ENCODE data around the gene NECTIN2. TPM values are rescaled to one million over a fixed set of nuclear protein-coding genes. Genes with fewer than 3 reads are reported as not detected.

Gene NECTIN2
- total RNA-seq, 4 donors from 2014 or later = 27.6 to 47.8 (median 41.6) TPM

DNA sequence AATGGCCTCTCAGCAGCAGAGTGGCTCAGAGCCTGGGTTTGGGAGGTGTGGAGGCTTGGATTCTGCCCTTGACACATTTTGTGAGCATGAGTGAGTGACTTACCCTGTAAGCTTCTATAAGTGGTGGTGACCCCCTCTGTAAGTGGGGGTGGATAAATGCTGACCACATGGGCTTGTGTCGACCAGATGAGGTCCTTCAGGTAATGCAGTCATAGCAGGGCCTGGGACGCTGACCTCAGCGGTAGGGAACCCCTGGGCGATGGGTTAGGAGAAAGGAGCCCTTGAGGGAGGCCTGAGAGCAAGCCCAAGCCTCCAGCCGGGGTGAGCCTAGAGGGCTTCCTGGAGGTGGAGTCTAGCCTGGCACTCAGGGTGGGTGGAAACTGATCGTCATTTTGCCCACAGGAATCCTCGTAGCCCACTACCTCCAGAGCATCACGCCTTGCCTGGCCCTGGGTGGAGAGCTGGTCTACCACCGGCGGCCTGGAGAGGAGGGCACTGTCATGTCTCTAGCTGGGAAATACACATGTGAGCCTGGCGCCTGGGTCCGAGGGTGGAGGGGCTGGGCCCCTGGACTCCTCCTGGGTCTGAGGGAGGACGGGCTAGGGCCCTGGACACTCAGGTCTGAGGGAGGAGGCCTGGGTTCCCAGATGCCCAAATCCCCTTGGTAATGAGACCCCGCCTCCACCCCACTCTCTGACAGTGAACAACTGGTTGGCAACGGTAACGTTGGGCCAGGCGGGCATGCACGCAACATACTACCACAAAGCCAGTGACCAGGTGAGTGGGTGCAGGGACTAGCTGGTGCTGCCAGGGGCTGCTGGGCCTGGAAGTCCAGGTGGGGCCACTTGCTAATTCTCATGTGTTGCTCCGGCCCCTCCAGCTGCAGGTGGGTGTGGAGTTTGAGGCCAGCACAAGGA, 54.5 kb downstream of the NECTIN2 start:
- no peak for TF ChIP-seq POLR2A (IDR thresholded peaks at IDR 0.05)
- TF ChIP-seq EP300 (IDR thresholded peaks at IDR 0.05) = no peak
- TF ChIP-seq, protein P1, sequence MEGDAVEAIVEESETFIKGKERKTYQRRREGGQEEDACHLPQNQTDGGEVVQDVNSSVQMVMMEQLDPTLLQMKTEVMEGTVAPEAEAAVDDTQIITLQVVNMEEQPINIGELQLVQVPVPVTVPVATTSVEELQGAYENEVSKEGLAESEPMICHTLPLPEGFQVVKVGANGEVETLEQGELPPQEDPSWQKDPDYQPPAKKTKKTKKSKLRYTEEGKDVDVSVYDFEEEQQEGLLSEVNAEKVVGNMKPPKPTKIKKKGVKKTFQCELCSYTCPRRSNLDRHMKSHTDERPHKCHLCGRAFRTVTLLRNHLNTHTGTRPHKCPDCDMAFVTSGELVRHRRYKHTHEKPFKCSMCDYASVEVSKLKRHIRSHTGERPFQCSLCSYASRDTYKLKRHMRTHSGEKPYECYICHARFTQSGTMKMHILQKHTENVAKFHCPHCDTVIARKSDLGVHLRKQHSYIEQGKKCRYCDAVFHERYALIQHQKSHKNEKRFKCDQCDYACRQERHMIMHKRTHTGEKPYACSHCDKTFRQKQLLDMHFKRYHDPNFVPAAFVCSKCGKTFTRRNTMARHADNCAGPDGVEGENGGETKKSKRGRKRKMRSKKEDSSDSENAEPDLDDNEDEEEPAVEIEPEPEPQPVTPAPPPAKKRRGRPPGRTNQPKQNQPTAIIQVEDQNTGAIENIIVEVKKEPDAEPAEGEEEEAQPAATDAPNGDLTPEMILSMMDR (IDR thresholded peaks at IDR 0.05) = no peak
- TF ChIP-seq POLR2AphosphoS5 (IDR thresholded peaks at IDR 0.05) = no peak
- no peak overlapping the region for H3K4me3 ChIP-seq
- no peak for ATAC-seq
- peaks cover 12% of the 10 kb centered on the region for H3K27me3 ChIP-seq
- WGBS, 2 donors (ENCODE audit: low coverage in 1 of 2) = no CpG with 5 or more reads among the region's 19 CpGs
- H3K36me3 ChIP-seq = peaks cover 0 to 77% of the 10 kb centered on the region in 2 donors
- H3K4me1 ChIP-seq = peaks cover 0 to 20% (median 0%) of the 10 kb centered on the region in 3 donors
- H3K9me3 ChIP-seq = no peaks in the 10 kb centered on the region
- no peak overlapping the region for H3K27ac ChIP-seq

DNA sequence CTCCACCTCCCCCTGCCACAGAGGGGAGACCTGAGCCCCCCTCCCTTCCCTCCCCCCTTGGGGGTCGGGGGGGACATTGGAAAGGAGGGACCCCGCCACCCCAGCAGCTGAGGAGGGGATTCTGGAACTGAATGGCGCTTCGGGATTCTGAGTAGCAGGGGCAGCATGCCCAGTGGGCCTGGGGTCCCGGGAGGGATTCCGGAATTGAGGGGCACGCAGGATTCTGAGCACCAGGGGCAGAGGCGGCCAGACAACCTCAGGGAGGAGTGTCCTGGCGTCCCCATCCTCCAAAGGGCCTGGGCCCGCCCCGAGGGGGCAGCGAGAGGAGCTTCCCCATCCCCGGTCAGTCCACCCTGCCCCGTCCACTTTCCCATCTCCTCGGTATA, 57.1 kb downstream of the NECTIN2 start:
- 79% methylated on average over 7 of the region's 15 CpGs; no CpG with 5 or more reads in 1 of the 2 donors for WGBS, 2 donors (ENCODE audit: low coverage in 1 of 2)
- no peaks in the 10 kb centered on the region for H3K9me3 ChIP-seq
- peaks cover 0 to 51% of the 10 kb centered on the region in 2 donors for H3K36me3 ChIP-seq
- no peak overlapping the region for H3K4me3 ChIP-seq
- no peak for ATAC-seq
- peaks cover 38% of the 10 kb centered on the region for H3K27me3 ChIP-seq
- H3K27ac ChIP-seq = no peak overlapping the region
- peaks cover 0 to 31% (median 4%) of the 10 kb centered on the region in 3 donors for H3K4me1 ChIP-seq
- no peak for TF ChIP-seq POLR2AphosphoS5 (IDR thresholded peaks at IDR 0.05)
- TF ChIP-seq, protein P1 (IDR thresholded peaks at IDR 0.05) = no peak
- no peak for TF ChIP-seq POLR2A (IDR thresholded peaks at IDR 0.05)
- no peak for TF ChIP-seq EP300 (IDR thresholded peaks at IDR 0.05)

- 0 to 3% methylated on average over 2 to 6 of the region's 24 CpGs for WGBS, 2 donors (ENCODE audit: low coverage in 1 of 2)
These were observed 57.7 kb downstream of the NECTIN2 start for GRCh38 chr19:44903602-44904425.

DNA sequence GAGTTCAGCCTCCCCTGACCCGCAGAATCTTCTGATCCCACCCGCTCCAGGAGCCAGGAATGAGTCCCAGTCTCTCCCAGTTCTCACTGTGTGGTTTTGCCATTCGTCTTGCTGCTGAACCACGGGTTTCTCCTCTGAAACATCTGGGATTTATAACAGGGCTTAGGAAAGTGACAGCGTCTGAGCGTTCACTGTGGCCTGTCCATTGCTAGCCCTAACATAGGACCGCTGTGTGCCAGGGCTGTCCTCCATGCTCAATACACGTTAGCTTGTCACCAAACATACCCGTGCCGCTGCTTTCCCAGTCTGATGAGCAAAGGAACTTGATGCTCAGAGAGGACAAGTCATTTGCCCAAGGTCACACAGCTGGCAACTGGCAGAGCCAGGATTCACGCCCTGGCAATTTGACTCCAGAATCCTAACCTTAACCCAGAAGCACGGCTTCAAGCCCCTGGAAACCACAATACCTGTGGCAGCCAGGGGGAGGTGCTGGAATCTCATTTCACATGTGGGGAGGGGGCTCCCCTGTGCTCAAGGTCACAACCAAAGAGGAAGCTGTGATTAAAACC, 58.4 kb downstream of the NECTIN2 start:
- Histone ChIP-seq H3K4me1 (peaks cover 0 to 31% (median 4%) of the 10 kb centered on the region in 3 donors), H3K27me3 (peaks cover 45% of the 10 kb centered on the region), H3K36me3 (peaks cover 0 to 38% of the 10 kb centered on the region in 2 donors), H3K9me3 (no peaks in the 10 kb centered on the region), H3K27ac (no peak overlapping the region), H3K4me3 (no peak overlapping the region)
- TF ChIP-seq, protein P1 (IDR thresholded peaks at IDR 0.05) = no peak
- TF ChIP-seq POLR2A (IDR thresholded peaks at IDR 0.05) (no peak), EP300 (IDR thresholded peaks at IDR 0.05) (no peak), POLR2AphosphoS5 (IDR thresholded peaks at IDR 0.05) (no peak)
- WGBS, 2 donors (ENCODE audit: low coverage in 1 of 2) = 10 to 40% methylated on average over 1 to 2 of the region's 12 CpGs
- ATAC-seq = no peak

More at GRCh38 chr19:44903602-44904425, 57.7 kb downstream of the NECTIN2 start:
- H3K27ac ChIP-seq = no peak overlapping the region
- peaks cover 42% of the 10 kb centered on the region for H3K27me3 ChIP-seq
- no peak overlapping the region for H3K4me3 ChIP-seq
- ATAC-seq = peak; percentile 69
- TF ChIP-seq, protein P1 (IDR thresholded peaks at IDR 0.05) = peak in 3 of 4 experiments; percentile 95 to 99 (median 98)
- TF ChIP-seq POLR2AphosphoS5 (IDR thresholded peaks at IDR 0.05) (no peak), POLR2A (IDR thresholded peaks at IDR 0.05) (no peak)
- peaks cover 0 to 45% of the 10 kb centered on the region in 2 donors for H3K36me3 ChIP-seq
- H3K9me3 ChIP-seq = no peaks in the 10 kb centered on the region
- peaks cover 0 to 31% (median 4%) of the 10 kb centered on the region in 3 donors for H3K4me1 ChIP-seq
